Keratinocyte (primary cell): ENCODE measurements around the gene USP8. TPM values are rescaled to one million over a fixed set of nuclear protein-coding genes. Genes with fewer than 3 reads are reported as not detected.
"Not testable (repeated sequence)": the region's sequence is repeated elsewhere in the genome, so short reads cannot be mapped to it uniquely, and the experiment has no call there.

Source experiments
- DNase-seq: peaks from one replicate; pipeline ENCODE4 v3.0.0-alpha.2; 2011; ENCODE audit warnings: low read depth, missing footprints, low spot score
- FAIRE-seq: peaks from 2 replicates; lab custom pipeline; 2011; peaks lifted over from hg19 to GRCh38; lab: Jason Lieb, UNC
- H2AFZ ChIP-seq: 2 replicates; pipeline ENCODE4 v1.6.0; 2012; ENCODE audit warnings: low read length, control low read depth, inconsistent platforms; ENCODE audit not compliant: control insufficient read depth
- H3K27ac ChIP-seq: 2 replicates; pipeline ENCODE4 v1.5.1; 2011; ENCODE audit warnings: low read length; ENCODE audit not compliant: control insufficient read depth, insufficient read depth
- H3K27me3 ChIP-seq: 3 replicates; pipeline ENCODE4 v1.6.0; 2011; ENCODE audit warnings: low read length; ENCODE audit not compliant: control insufficient read depth, insufficient read depth; ENCODE audit errors: extremely low read depth
- H3K36me3 ChIP-seq, 2 experiments: 2 replicates in 1 of 2; 3 replicates in 1 of 2; pipeline ENCODE4 v1.5.1; 2011; ENCODE audit warnings: low read length in 2 of 2, mild to moderate bottlenecking in 1 of 2; ENCODE audit not compliant: control insufficient read depth in 2 of 2, insufficient read depth in 2 of 2; ENCODE audit errors: extremely low read depth in 1 of 2
- H3K4me1 ChIP-seq: 3 replicates; pipeline ENCODE4 v1.5.1; 2011; ENCODE audit warnings: low read length; ENCODE audit not compliant: control insufficient read depth, insufficient read depth; ENCODE audit errors: extremely low read depth
- H3K4me2 ChIP-seq: 3 replicates; pipeline ENCODE4 v1.6.0; 2011; ENCODE audit warnings: low read depth, low read length; ENCODE audit not compliant: control insufficient read depth, insufficient read depth; ENCODE audit errors: extremely low read depth
- H3K4me3 ChIP-seq, 3 experiments: fragments of 200-600 bp in 1 of 3; sonication (generic) in 1 of 3; 2 replicates in 2 of 3; 3 replicates in 1 of 3; pipeline ENCODE4 v1.5.1; 2011 to 2016; ENCODE audit warnings: low read length in 3 of 3, mild to moderate bottlenecking in 3 of 3, control low read depth in 2 of 3, inconsistent platforms in 1 of 3, low read depth in 1 of 3, mixed read lengths in 1 of 3, mixed run types in 1 of 3, moderate library complexity in 1 of 3; ENCODE audit not compliant: control insufficient read depth in 2 of 3, insufficient read depth in 2 of 3; ENCODE audit errors: extremely low read depth in 1 of 3
- H3K79me2 ChIP-seq: 2 replicates; pipeline ENCODE4 v1.6.0; 2012; ENCODE audit warnings: low read length; ENCODE audit not compliant: control insufficient read depth, insufficient read depth
- H3K9ac ChIP-seq: 3 replicates; pipeline ENCODE4 v1.6.0; 2011; ENCODE audit warnings: low read length; ENCODE audit not compliant: control insufficient read depth, insufficient read depth; ENCODE audit errors: extremely low read depth
- H3K9me1 ChIP-seq: 3 replicates; pipeline ENCODE4 v1.6.0; 2011; ENCODE audit warnings: low read length; ENCODE audit not compliant: control insufficient read depth, insufficient read depth; ENCODE audit errors: extremely low read depth
- H3K9me3 ChIP-seq: 2 replicates; pipeline ENCODE4 v1.5.1; 2012; ENCODE audit warnings: low read depth, low read length; ENCODE audit not compliant: control insufficient read depth
- H4K20me1 ChIP-seq: 3 replicates; pipeline ENCODE4 v1.6.0; 2011; ENCODE audit warnings: low read length; ENCODE audit not compliant: control insufficient read depth, insufficient read depth; ENCODE audit errors: extremely low read depth
- CTCF ChIP-seq, 3 experiments: IDR thresholded peaks in 1 of 3; conservative IDR thresholded peaks in 1 of 3; optimal IDR thresholded peaks in 1 of 3; 2 replicates in 2 of 3; 3 replicates in 1 of 3; pipeline versions ENCODE3 to v1.5.1; 2011; ENCODE audit warnings: low read length in 3 of 3, mild to moderate bottlenecking in 3 of 3, moderate library complexity in 2 of 3, control low read depth in 1 of 3, inconsistent platforms in 1 of 3; ENCODE audit not compliant: insufficient read depth in 2 of 3; ENCODE audit errors: extremely low read depth in 1 of 3
- EZH2 ChIP-seq: IDR thresholded peaks from one replicate; pipeline ENCODE4 v1.6.1; 2012; ENCODE audit warnings: inconsistent platforms, mild to moderate bottlenecking, low read length, moderate library complexity
- dilution Hi-C: fragments of 300-500 bp; cut with MboI; formaldehyde crosslinking; loops from one replicate; pipeline ENCODE4 v1.7.0; 2020; ENCODE audit warnings: low sequenced_read_pairs; ENCODE audit not compliant: extremely low pct_ligation_motif_present
- polyA plus RNA-seq, 5 experiments: library from polyadenylated mRNA; depleted of rRNA in 3 of 5; stranded (reverse) in 3 of 5; stranded (forward) in 1 of 5; unstranded in 1 of 5; fragments of >200 nt; gene quantifications; 1 replicate in 1 of 5; 2 replicates in 3 of 5; 3 replicates in 1 of 5; pipeline versions ENCODE4 v1.2.1 to v1.2.3, GENCODE V29; 2011 to 2012; ENCODE audit warnings: missing spikeins in 2 of 5, low read depth in 1 of 5, low replicate concordance in 1 of 5

USP8 gene
- polyA plus RNA-seq, 1 donor (not counting 4 experiments of a cell fraction or from before 2014, with no cell fraction given), result 47.4 TPM

GRCh38 chr15:50425219-50425618 is 1.0 kb downstream of the USP8 start:
- Histone ChIP-seq H3K27ac (peak overlapping the region; percentile 96), H3K36me3 (no peaks in the 10 kb centered on the region), H3K4me2 (peak overlapping the region; percentile 83), H3K79me2 (peaks cover 60% of the 10 kb centered on the region), H3K9ac (peak overlapping the region; percentile 97), H3K9me1 (no peaks in the 10 kb centered on the region), H3K4me3 (peak overlapping the region; percentile 56 to 99 (median 91)), H3K9me3 (no peaks in the 10 kb centered on the region), H4K20me1 (peaks cover 3% of the 10 kb centered on the region), H3K4me1 (peaks cover 4% of the 10 kb centered on the region), H2AFZ (no peak overlapping the region), H3K27me3 (no peaks in the 10 kb centered on the region)
- TF ChIP-seq CTCF (optimal IDR thresholded peaks at IDR 0.05 in 1 of 3, IDR thresholded peaks at IDR 0.05 in 1 of 3, conservative IDR thresholded peaks at IDR 0.05 in 1 of 3; ENCODE audit: extremely low read depth in 1 of 3, insufficient read depth in 2 of 3, low read length in 3 of 3) (no peak), EZH2 (no peak)
- dilution Hi-C loops, result no loop called here
- FAIRE-seq (no peak), DNase-seq (no peak)

GRCh38 chr15:50425678-50426246 is 1.6 kb downstream of the USP8 start:
- H3K4me1 ChIP-seq, H2AFZ ChIP-seq, H3K27me3 ChIP-seq, H3K36me3 ChIP-seq, DNase-seq, FAIRE-seq, H3K9me1 ChIP-seq, H3K9me3 ChIP-seq, dilution Hi-C loops, H4K20me1 ChIP-seq: not testable (repeated sequence)
- Histone ChIP-seq H3K27ac (peak overlapping the region; percentile 96), H3K9ac (peak overlapping the region; percentile 97), H3K79me2 (peaks cover 65% of the 10 kb centered on the region), H3K4me2 (peak overlapping the region; percentile 83), H3K4me3 (peak overlapping the region in 2 of 3 experiments; percentile 91 to 99)

GRCh38 chr15:50426428-50426827 is 2.2 kb downstream of the USP8 start:
- peaks cover 4% of the 10 kb centered on the region for H3K4me1 ChIP-seq
- FAIRE-seq, result no peak

More at GRCh38 chr15:50426428-50426827, 2.2 kb downstream of the USP8 start:
- H3K36me3 ChIP-seq, result no peaks in the 10 kb centered on the region
- no peak for TF ChIP-seq EZH2
- no peak for TF ChIP-seq CTCF (optimal IDR thresholded peaks at IDR 0.05 in 1 of 3, IDR thresholded peaks at IDR 0.05 in 1 of 3, conservative IDR thresholded peaks at IDR 0.05 in 1 of 3; ENCODE audit: extremely low read depth in 1 of 3, insufficient read depth in 2 of 3, low read length in 3 of 3)
- H3K9ac ChIP-seq, result no peak overlapping the region
- peaks cover 71% of the 10 kb centered on the region for H3K79me2 ChIP-seq
- H3K27me3 ChIP-seq, result no peaks in the 10 kb centered on the region
- no peak overlapping the region for H2AFZ ChIP-seq
- dilution Hi-C loops, result no loop called here
- DNase-seq, result no peak
- H3K27ac ChIP-seq, result no peak overlapping the region
- H3K9me3 ChIP-seq, result no peaks in the 10 kb centered on the region
- H3K4me3 ChIP-seq, result no peak overlapping the region
- H3K9me1 ChIP-seq, result no peaks in the 10 kb centered on the region
- H3K4me2 ChIP-seq, result no peak overlapping the region
- H4K20me1 ChIP-seq, result peaks cover 8% of the 10 kb centered on the region
